Fibroblast of mammary gland (primary cell): ENCODE data around the gene HSD17B8.

Experiments used
- DNase-seq: peaks from one replicate; pipeline ENCODE4 v3.0.0-alpha.2; 2010; ENCODE audit warnings: low read depth
- H3K4me3 ChIP-seq: 2 replicates; pipeline ENCODE4 v1.5.1; 2011; ENCODE audit warnings: low read depth, mild to moderate bottlenecking, low read length, moderate library complexity; ENCODE audit not compliant: control insufficient read depth
- CTCF ChIP-seq: conservative IDR thresholded peaks from 2 replicates; pipeline ENCODE4 v1.5.1; 2011; ENCODE audit warnings: low read depth, low read length, inconsistent platforms; ENCODE audit not compliant: control insufficient read depth, insufficient read depth

Gene HSD17B8

GRCh38 chr6:33163540-33163939, 40.9 kb upstream of the HSD17B8 start:
- no peak for TF ChIP-seq CTCF
- no peak overlapping the region for H3K4me3 ChIP-seq
- no peak for DNase-seq

- DNase-seq: no peak
- no peak overlapping the region for H3K4me3 ChIP-seq
- TF ChIP-seq CTCF: no peak
These were observed 40.3 kb upstream of the HSD17B8 start for GRCh38 chr6:33164176-33164575.

- no peak for TF ChIP-seq CTCF
- no peak overlapping the region for H3K4me3 ChIP-seq
- no peak for DNase-seq
These were observed 39.6 kb upstream of the HSD17B8 start for GRCh38 chr6:33164665-33165373.

- DNase-seq: no peak
- H3K4me3 ChIP-seq: no peak overlapping the region
- TF ChIP-seq CTCF: no peak
These were observed 38.7 kb upstream of the HSD17B8 start for GRCh38 chr6:33165581-33166258.

- TF ChIP-seq CTCF: no peak
- H3K4me3 ChIP-seq: no peak overlapping the region
- DNase-seq: no peak
These were observed 38.1 kb upstream of the HSD17B8 start for GRCh38 chr6:33166363-33166762.

GRCh38 chr6:33166811-33167210, 37.6 kb upstream of the HSD17B8 start:
- no peak for DNase-seq
- no peak overlapping the region for H3K4me3 ChIP-seq
- no peak for TF ChIP-seq CTCF
